ENCODE measurements around the gene AMY1B. TPM values are rescaled to one million over a fixed set of nuclear protein-coding genes. Genes with fewer than 3 reads are reported as not detected.
"Not testable (repeated sequence)": the region's sequence is repeated elsewhere in the genome, so short reads cannot be mapped to it uniquely, and the experiment has no call there.

Gene AMY1B
- total RNA-seq = not detected
- not detected for polyA plus RNA-seq
- long read RNA-seq, donor 1 = 0 reads
- long read RNA-seq, donor 2 = 0 reads
- long read RNA-seq, donor 3 = 0 reads

DNA sequence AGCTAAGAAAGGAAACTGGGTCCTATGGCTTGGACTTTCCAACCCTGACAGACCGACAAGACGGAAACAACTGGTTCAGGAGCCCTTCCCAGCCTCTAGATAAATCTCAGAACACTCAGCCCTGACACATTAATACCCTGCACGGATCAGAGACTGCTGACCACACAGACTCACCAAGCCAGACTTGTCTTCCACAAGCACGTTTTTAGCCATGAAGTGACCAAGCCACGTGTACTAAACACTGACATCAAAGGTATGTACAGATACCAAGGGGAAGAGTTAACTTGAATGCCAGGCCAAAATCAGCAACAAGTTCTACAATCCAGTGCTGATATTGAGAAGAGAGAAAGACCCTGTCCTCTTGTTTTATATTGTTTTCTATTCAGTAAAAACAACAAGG, at the start of gene AMY1B:
Gene AMY1B (minus strand): TSS at position 101 of the 400 bp plus-strand sequence. CDS start 571 bp downstream, outside the sequence.
- H3K4me3 ChIP-seq; H3K36me3 ChIP-seq; DNase-seq; ATAC-seq; H3K27me3 ChIP-seq; H3K27ac ChIP-seq; H3K9me3 ChIP-seq; intact Hi-C loops (cut with DNase I); H3K4me1 ChIP-seq: not testable (repeated sequence)
- WGBS, 4 donors = no CpG with 5 or more reads among the region's 5 CpGs

- H3K4me1 ChIP-seq; DNase-seq; intact Hi-C loops (cut with DNase I); H3K4me3 ChIP-seq; ATAC-seq; H3K27ac ChIP-seq; H3K27me3 ChIP-seq; H3K9me3 ChIP-seq; H3K36me3 ChIP-seq: not testable (repeated sequence)
- no CpG with 5 or more reads among the region's 4 CpGs for WGBS, 4 donors
Observed at GRCh38 chr1:103745040-103745439, 49.0 kb upstream of the AMY1B start.

DNA sequence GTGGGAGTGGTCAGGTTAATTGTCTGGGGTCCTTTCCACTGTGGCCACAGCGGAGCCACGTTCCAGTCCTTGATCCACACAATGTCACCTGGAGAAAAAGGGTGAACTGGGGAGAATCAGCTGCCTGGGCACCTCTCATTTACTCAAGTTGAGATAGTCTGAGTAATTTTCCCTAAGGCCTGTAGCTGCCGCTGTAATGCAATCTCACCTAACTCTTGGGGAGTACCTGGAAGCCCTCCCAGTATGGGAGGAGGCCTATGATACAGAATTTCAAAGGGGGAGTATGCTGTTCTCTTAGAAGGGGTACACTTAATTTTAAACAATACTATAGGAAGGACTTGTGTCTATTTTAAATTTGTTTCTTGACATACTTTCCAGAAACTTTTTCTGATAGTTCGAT, 48.4 kb upstream of the AMY1B start:
- H3K27me3 ChIP-seq; H3K9me3 ChIP-seq; H3K36me3 ChIP-seq; H3K27ac ChIP-seq; H3K4me1 ChIP-seq; H3K4me3 ChIP-seq; ATAC-seq; DNase-seq; intact Hi-C loops (cut with DNase I): not testable (repeated sequence)
- no CpG with 5 or more reads among the region's 4 CpGs for WGBS, 4 donors

DNA sequence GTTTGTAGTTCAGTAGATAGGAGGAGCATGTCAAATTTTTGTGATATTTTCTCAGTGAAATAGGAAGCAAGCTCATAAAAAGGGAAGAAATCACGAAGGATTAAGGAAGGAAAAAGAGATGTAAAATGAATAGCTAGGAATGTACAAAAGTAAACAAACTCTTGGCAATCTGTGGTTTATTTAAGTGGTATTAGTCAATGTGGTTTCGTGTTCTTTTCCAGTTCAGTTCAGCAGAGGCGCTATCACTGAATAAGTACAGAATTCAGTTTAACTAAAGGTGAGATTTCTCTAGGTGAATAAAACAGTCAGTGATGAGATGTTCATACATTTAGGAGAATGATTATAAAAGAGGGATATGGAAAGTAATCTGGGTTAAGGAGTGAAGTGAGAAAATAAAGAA, 42.0 kb upstream of the AMY1B start:
- WGBS, 4 donors = no CpG with 5 or more reads among the region's 3 CpGs
- intact Hi-C loops (cut with DNase I); H3K4me1 ChIP-seq; H3K9me3 ChIP-seq; H3K27ac ChIP-seq; H3K4me3 ChIP-seq; H3K36me3 ChIP-seq; DNase-seq; H3K27me3 ChIP-seq; ATAC-seq: not testable (repeated sequence)

GRCh38 chr1:103735334-103735733, 39.3 kb upstream of the AMY1B start:
- H3K4me1 ChIP-seq; H3K4me3 ChIP-seq; DNase-seq; intact Hi-C loops (cut with DNase I); H3K36me3 ChIP-seq; H3K27ac ChIP-seq; H3K9me3 ChIP-seq; H3K27me3 ChIP-seq: not testable (repeated sequence)
- peak in 2 of 4 donors; percentile 84 to 92 for ATAC-seq
- WGBS, 4 donors = no CpG with 5 or more reads among the region's 3 CpGs

- intact Hi-C loops (cut with DNase I); H3K9me3 ChIP-seq; H3K4me1 ChIP-seq; H3K36me3 ChIP-seq; H3K27ac ChIP-seq; DNase-seq; H3K27me3 ChIP-seq; ATAC-seq; H3K4me3 ChIP-seq: not testable (repeated sequence)
- WGBS, 4 donors = no CpG with 5 or more reads among the region's 2 CpGs
Observed at GRCh38 chr1:103721473-103721872, 25.5 kb upstream of the AMY1B start.

DNA sequence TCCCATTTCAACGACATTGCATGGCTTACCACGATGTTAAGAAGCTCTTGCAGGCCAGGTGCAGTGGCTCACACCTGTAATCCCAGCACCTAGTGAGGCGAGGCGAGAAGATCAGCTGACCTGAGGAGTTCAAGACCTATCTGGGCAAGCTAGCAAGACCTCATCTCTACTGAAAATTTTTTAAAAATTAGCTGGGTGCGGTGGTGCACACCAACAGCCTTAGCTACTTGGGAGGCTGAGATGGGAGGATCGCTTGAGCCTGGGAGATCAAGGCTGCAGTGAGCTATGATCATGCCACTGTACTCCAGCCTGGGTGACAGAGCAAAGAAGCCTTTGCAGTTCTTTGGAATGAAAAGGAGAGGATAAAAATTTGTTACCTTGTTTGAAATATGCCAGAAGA, 21.4 kb upstream of the AMY1B start:
- ATAC-seq; DNase-seq; H3K27me3 ChIP-seq; H3K36me3 ChIP-seq; H3K4me3 ChIP-seq; H3K9me3 ChIP-seq; intact Hi-C loops (cut with DNase I); H3K27ac ChIP-seq; H3K4me1 ChIP-seq: not testable (repeated sequence)
- WGBS, 4 donors = 70 to 93% (median 81%) methylated on average over 4 to 6 of the region's 6 CpGs

DNA sequence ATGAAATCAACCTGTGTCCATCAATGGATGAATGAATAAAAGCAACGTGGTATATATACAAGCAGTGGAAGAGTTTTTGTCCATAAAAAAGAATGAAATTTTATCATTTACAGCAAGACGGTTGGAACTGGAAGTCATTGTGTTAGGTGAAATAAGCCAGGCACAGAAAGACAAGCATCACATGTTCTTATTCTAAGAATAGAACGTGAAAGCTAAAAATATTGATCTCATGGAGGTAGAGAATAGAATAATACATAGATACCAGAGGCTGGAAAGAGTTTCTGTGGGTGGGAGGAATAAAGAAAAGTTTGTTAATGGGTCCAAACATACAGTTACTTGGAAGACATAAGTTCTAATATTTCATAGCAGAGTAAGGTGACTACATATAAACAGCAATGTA, 14.4 kb upstream of the AMY1B start:
- DNase-seq; H3K27me3 ChIP-seq; H3K4me3 ChIP-seq; H3K9me3 ChIP-seq; H3K27ac ChIP-seq; intact Hi-C loops (cut with DNase I); H3K36me3 ChIP-seq; H3K4me1 ChIP-seq: not testable (repeated sequence)
- no CpG with 5 or more reads among the region's 3 CpGs for WGBS, 4 donors
- peak in 2 of 4 donors; percentile 70 to 88 for ATAC-seq

DNA sequence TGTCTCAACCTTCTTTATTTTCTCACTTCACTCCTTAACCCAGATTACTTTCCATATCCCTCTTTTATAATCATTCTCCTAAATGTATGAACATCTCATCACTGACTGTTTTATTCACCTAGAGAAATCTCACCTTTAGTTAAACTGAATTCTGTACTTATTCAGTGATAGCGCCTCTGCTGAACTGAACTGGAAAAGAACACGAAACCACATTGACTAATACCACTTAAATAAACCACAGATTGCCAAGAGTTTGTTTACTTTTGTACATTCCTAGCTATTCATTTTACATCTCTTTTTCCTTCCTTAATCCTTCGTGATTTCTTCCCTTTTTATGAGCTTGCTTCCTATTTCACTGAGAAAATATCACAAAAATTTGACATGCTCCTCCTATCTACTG, 11.7 kb upstream of the AMY1B start:
- not testable (repeated sequence) for ATAC-seq
- WGBS, 4 donors = no CpG with 5 or more reads among the region's 3 CpGs

GRCh38 chr1:103701256-103701655, 5.2 kb upstream of the AMY1B start:
- no CpG with 5 or more reads among the region's 4 CpGs for WGBS, 4 donors
- ATAC-seq; H3K27me3 ChIP-seq; H3K9me3 ChIP-seq; H3K4me3 ChIP-seq; DNase-seq; intact Hi-C loops (cut with DNase I); H3K36me3 ChIP-seq; H3K27ac ChIP-seq; H3K4me1 ChIP-seq: not testable (repeated sequence)

More for the DNA sequence above, 11.7 kb upstream of the AMY1B start:
- DNase-seq; H3K36me3 ChIP-seq; H3K27me3 ChIP-seq; H3K4me3 ChIP-seq; H3K27ac ChIP-seq; H3K4me1 ChIP-seq; H3K9me3 ChIP-seq; intact Hi-C loops (cut with DNase I): not testable (repeated sequence)

- intact Hi-C loops (cut with DNase I) = not testable (repeated sequence)
- WGBS, 4 donors = no CpG with 5 or more reads among the region's 4 CpGs
Observed at GRCh38 chr1:103700669-103701068, 4.7 kb upstream of the AMY1B start.

DNA sequence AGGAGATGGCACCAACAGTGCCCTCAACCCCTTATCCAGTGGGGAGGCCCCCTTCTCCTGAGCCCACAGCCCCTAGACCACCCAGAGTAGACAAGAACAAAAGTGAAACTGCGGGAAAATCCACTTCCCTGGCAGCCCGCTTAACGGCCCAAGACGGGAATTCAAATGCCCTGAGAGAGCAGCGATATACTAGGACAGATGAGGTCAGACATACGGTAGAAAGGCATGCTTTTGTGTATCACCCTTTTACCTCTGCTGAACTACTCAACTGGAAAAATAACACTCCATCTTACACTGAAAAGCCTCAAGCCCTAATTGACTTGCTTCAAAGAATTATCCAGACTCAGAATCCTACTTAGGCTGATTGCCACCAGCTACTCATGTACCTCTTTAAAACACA, 1.4 kb upstream of the AMY1B start:
- H3K27ac ChIP-seq; H3K4me3 ChIP-seq; H3K4me1 ChIP-seq; DNase-seq; H3K36me3 ChIP-seq; intact Hi-C loops (cut with DNase I); ATAC-seq; H3K27me3 ChIP-seq; H3K9me3 ChIP-seq: not testable (repeated sequence)
- no CpG with 5 or more reads among the region's 6 CpGs for WGBS, 4 donors

More at GRCh38 chr1:103700669-103701068, 4.7 kb upstream of the AMY1B start:
- not testable (repeated sequence) for H3K4me3 ChIP-seq, DNase-seq, H3K9me3 ChIP-seq, H3K4me1 ChIP-seq, H3K27ac ChIP-seq, H3K36me3 ChIP-seq, ATAC-seq, H3K27me3 ChIP-seq
